Tibial artery (tissue), 4 donors: ENCODE results near the gene CASTOR1.

Experiments
- DNase-seq, 2 donors: peaks; one replicate each; pipeline ENCODE4 v3.0.0-alpha.2; 2019
- H3K27ac ChIP-seq, 2 donors: fragments of 200-600 bp; sonication (generic) in 1 of 2; 1 replicate in 1 of 2; 2 replicates in 1 of 2; pipeline ENCODE4 v1.5.1; 2018 to 2019; ENCODE audit warnings: mild to moderate bottlenecking in 1 of 2
- H3K27me3 ChIP-seq, 2 donors: fragments of 200-600 bp; sonication (generic) in 1 of 2; one replicate each; pipeline versions ENCODE4 v1.5.1 to v1.6.0; 2016 to 2019
- H3K36me3 ChIP-seq, 3 donors: fragments of 200-600 bp; sonication (generic) in 2 of 3; one replicate each; pipeline ENCODE4 v1.5.1; 2016 to 2019; ENCODE audit warnings: mild to moderate bottlenecking in 2 of 3
- H3K4me1 ChIP-seq, 4 donors: fragments of 200-600 bp; sonication (generic) in 2 of 4; 1 replicate in 3 of 4; 2 replicates in 1 of 4; pipeline ENCODE4 v1.5.1; 2016 to 2019
- H3K4me3 ChIP-seq, 2 donors: fragments of 200-600 bp; sonication (generic) in 1 of 2; 1 replicate in 1 of 2; 2 replicates in 1 of 2; pipeline ENCODE4 v1.5.1; 2018 to 2019; ENCODE audit warnings: mild to moderate bottlenecking in 2 of 2
- H3K9me3 ChIP-seq, 3 donors: fragments of 200-600 bp; sonication (generic) in 1 of 3; one replicate each; pipeline ENCODE4 v1.5.1; 2016 to 2019
- CTCF ChIP-seq, 2 experiments: fragments of 200-600 bp in 1 of 2; fragments of 450-650 bp in 1 of 2; IDR thresholded peaks; one replicate each; pipeline ENCODE4 v1.5.1; 2017 to 2019; ENCODE audit warnings: antibody characterized with exemption in 2 of 2, mild to moderate bottlenecking in 1 of 2, moderate library complexity in 1 of 2
- intact Hi-C: fragments of 100-400 bp; cut with DNase I; formaldehyde crosslinking; loops from one replicate; pipeline ENCODE4 v1.15.0; 2023; ENCODE audit warnings: low total_unique reads

CASTOR1 gene

GRCh38 chr22:30268331-30268730 lies 21.0 kb downstream of the CASTOR1 start:
- Histone ChIP-seq H3K4me1 (peaks cover 0 to 1% (median under 1%) of the 10 kb centered on the region in 4 donors), H3K27ac (no peak overlapping the region), H3K27me3 (peaks cover 0 to 6% of the 10 kb centered on the region in 2 donors), H3K9me3 (no peaks in the 10 kb centered on the region), H3K36me3 (no peaks in the 10 kb centered on the region), H3K4me3 (no peak overlapping the region)
- TF ChIP-seq CTCF (IDR thresholded peaks at IDR 0.05): no peak
- DNase-seq: no peak
- intact Hi-C loops: no loop called here

GRCh38 chr22:30267382-30268302 lies 21.7 kb downstream of the CASTOR1 start:
- H3K27me3 ChIP-seq: peaks cover 0 to 6% of the 10 kb centered on the region in 2 donors
- intact Hi-C loops: no loop called here
- H3K4me3 ChIP-seq: no peak overlapping the region
- H3K9me3 ChIP-seq: no peaks in the 10 kb centered on the region
- no peak for DNase-seq
- no peaks in the 10 kb centered on the region for H3K36me3 ChIP-seq
- H3K27ac ChIP-seq: no peak overlapping the region
- peaks cover 0 to 5% (median 4%) of the 10 kb centered on the region in 4 donors for H3K4me1 ChIP-seq
- no peak for TF ChIP-seq CTCF (IDR thresholded peaks at IDR 0.05)

- H3K27me3 ChIP-seq: peaks cover 0 to 6% of the 10 kb centered on the region in 2 donors
- H3K9me3 ChIP-seq: no peaks in the 10 kb centered on the region
- no peak within 1 kb of the TSS for H3K27ac ChIP-seq
- intact Hi-C loops: no loop called here
- peak within 1 kb of the TSS; percentile 26 to 28 for H3K4me3 ChIP-seq
- peak; percentile 70 to 85 for DNase-seq
- H3K36me3 ChIP-seq: no peaks in the 10 kb centered on the region
- H3K4me1 ChIP-seq: peaks cover 0 to 5% (median 4%) of the 10 kb centered on the region in 4 donors
- no peak for TF ChIP-seq CTCF (IDR thresholded peaks at IDR 0.05)
Observed at GRCh38 chr22:30266445-30267381, 22.6 kb downstream of the CASTOR1 start, which contains the start of gene OSM. OSM (minus strand) TSS chr22:30266851; CDS start chr22:30266799, 52 bp downstream.

- Histone ChIP-seq H3K4me1 (peaks cover 0 to 5% (median 4%) of the 10 kb centered on the region in 4 donors), H3K27me3 (peaks cover 0 to 6% of the 10 kb centered on the region in 2 donors), H3K27ac (no peak overlapping the region), H3K36me3 (no peaks in the 10 kb centered on the region), H3K4me3 (peak overlapping the region; percentile 26 to 28), H3K9me3 (no peaks in the 10 kb centered on the region)
- intact Hi-C loops: no loop called here
- no peak for TF ChIP-seq CTCF (IDR thresholded peaks at IDR 0.05)
- DNase-seq: peak; percentile 67 to 82
Observed at GRCh38 chr22:30265823-30266444, 23.4 kb downstream of the CASTOR1 start.

- H3K27me3 ChIP-seq: peaks cover 0 to 6% of the 10 kb centered on the region in 2 donors
- intact Hi-C loops: no loop called here
- H3K4me1 ChIP-seq: peaks cover 0 to 5% (median 4%) of the 10 kb centered on the region in 4 donors
- no peak for DNase-seq
- no peak overlapping the region for H3K4me3 ChIP-seq
- no peak for TF ChIP-seq CTCF (IDR thresholded peaks at IDR 0.05)
- H3K36me3 ChIP-seq: no peaks in the 10 kb centered on the region
- no peak overlapping the region for H3K27ac ChIP-seq
- H3K9me3 ChIP-seq: no peaks in the 10 kb centered on the region
Observed at GRCh38 chr22:30265131-30265720, 24.1 kb downstream of the CASTOR1 start.
